CD4-positive, alpha-beta T cell treated with Interleukin-15 for 1 hour (primary cell): ENCODE results near the gene UBAP2.
"Not testable (repeated sequence)": the region's sequence is repeated elsewhere in the genome, so short reads cannot be mapped to it uniquely, and the experiment has no call there.

Source experiments
- DNase-seq: peaks from one replicate; pipeline ENCODE4 v3.0.0-alpha.2; 2020

Gene UBAP2

DNA sequence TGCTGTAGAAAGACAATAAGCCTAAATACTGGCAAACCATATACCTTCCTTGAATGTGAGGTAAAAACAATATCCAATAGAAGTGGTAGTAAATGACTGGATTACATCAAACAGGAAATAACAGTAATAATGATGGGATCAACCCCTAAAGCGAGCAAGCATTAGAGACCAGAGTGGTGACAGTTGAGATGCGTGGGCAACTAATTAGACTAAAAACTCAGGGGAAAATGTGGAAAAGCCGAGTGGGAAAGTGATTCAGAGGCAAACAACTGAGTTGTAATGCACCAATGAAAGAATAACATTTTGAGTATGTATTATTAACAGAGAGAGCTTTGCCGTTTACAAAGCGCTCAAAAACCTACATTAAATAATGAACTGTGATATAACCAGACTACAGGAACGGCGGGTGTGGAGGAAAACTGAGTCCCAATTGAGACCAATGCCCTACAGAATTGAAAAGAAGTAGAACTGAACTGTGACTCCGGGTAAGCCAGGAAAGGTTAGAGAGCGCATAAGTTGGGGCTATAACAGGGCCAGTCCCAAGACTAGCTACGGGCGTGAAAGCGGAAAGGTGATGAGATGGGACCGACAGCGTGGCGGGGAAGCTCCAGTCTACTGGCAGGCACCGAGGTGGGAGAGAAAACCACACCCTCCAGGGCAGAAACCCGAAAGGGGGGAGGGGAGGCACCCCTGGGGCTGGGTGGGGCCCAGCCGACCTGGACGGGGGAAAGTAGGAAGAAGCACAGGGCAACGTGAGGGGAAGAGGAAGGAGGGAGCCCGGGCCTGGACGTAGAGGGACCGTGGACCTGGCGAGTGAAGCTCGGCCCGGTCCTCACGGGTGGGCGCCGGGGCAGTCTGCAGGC, 592 bp downstream of the UBAP2 start:
- DNase-seq: peak; percentile 37

DNA sequence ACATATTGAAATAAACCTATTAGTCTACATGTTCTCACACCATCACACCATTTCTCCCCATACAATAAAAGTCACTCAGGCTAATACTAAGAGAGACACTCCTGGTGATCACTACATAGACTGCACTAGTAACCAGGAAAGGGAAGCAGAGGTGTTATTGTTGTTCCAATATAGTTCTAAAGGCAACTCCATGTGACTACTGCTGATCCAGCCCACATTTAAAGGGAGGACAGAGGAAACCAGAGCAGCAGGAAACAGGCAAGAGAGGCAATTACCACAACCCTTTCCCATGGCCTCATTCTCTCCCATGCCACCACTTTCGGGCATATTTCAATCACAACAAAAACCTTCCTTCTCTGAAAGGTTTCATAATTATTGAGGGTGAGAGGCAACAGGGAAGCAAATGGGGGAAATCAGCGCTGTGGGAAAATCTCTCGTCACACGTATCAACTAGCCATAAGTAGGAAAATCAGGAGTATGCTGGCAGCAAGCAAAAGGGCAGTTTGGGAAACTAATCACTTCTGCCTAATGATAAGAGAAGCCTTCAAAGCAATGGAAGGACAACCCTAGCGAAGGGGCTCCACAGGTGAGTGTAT, 1.8 kb downstream of the UBAP2 start:
- DNase-seq: no peak

DNA sequence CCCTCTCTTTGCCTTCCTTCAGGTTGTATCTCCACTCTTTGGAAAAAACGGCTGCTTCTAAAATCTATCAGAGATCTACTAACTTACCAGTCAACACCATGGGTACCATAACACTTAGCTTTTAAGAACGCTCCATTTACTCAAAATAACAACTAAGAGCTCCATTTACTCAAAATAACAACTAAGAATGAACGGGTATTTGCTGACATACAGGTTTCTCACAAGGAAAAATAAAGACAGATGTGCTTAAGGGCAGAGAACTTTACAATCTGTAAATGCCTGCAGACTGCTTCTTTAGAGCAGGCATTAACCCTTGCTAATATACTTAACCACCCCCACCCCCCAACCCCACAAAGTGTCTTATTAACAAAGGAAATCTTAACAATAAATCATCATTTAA, 2.8 kb downstream of the UBAP2 start:
- no peak for DNase-seq

DNA sequence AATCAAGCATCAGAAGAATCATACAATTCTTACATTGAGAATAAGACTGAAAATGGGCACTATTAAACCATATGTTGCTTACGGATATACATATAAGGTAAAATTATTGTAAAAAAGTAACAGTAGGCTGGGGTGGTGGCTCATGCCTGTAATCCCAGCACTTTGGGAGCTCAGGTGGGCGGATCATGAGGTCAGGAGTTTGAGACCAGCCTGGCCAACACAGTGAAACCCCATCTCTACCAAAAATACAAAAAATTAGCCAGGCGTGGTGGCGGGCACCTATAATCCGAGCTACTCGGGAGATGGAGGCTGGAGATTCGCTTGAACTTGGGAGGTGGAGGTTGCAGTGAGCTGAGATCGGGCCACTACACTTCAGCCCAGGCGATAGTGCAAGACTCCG, 6.6 kb downstream of the UBAP2 start:
- DNase-seq: not testable (repeated sequence)

DNA sequence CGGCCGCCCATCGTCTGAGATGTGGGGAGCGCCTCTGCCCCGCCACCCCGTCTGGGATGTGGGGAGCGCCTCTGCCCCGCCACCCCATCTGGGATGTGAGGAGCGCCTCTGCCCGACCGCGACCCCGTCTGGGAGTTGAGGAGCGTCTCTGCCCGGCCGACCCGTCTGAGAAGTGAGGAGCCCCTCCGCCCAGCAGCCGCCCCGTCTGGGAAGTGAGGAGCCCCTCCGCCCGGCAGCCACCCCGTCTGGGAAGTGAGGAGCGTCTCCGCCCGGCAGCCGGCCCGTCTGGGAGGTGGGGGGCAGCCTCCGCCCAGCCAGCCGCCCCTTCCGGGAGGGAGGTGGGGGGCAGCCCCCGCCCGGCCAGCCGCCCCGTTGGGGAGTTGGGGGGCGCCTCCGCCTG, 9.8 kb downstream of the UBAP2 start:
- DNase-seq: not testable (repeated sequence)

DNA sequence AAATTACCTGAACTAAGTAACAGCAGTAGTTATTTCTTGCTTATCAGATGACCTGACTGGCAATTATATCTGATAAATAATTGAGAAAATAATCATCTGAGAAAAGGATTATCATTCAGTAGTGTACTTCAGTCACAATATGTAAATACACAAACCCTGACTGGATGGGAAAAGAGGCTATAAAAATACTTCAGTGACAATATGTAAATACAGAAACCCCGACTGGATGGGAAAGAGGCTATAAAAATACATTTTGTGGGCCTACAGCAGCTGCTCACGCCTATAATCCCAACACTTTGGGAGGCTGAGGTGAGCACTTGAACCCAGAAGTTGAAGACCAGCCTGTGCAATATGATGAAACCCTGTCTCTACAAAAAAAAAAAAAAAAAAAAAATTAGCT, 11.1 kb downstream of the UBAP2 start:
- no peak for DNase-seq

DNA sequence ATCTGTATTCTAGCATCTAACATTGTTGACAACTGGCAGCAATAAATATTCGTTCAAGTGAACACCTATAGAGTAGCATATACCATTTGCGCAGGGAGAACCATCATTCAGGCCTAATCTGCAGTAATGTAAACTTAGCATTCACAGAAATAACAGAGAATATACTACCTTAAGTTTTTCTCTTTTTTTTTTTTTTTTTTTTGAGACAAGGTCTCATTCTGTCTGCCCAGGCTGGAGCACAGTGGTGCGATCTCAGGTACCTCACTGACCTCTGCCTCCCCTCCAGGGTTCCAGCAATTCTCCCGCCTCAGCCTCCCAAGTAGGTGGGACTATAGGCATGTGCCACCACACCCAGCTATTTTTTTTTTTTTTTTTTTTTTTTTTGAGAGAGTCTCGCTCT, 12.1 kb downstream of the UBAP2 start:
- no peak for DNase-seq

DNA sequence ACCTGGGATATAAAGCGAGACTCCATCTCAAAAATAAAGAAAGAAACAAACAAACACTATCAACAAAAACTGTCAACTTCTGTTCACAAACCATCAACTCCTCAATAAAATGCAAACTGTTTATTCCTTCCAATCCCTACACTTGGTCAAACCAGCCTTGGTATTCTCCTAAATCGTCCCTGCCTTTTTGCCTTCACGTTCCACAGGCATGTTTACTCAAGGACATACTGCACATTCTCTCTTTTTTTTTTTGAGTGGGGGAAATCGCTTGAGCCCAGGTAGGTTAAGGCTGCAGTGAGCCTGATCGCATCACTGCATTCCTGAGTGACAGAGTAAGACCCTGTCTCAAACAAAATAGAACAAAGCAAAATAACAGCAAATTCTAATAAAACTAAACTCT, 13.0 kb downstream of the UBAP2 start:
- no peak for DNase-seq

DNA sequence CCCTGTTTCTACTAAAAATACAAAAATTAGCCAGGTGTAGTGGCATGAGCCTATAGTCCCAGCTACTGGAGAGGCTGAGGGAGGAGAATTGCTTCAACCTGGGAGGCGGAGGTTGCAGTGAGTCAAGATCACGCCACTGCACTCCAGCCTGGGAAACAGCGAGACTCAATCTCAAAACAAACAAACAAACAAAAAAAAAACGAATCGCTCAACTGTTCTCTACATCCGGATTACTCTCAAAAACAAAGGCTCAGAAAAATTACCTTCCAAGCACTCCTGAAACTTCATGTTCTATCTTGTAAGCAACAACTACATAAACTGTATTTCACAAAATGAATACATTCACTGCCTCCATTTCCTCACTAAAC, 14.0 kb downstream of the UBAP2 start:
- no peak for DNase-seq

DNA sequence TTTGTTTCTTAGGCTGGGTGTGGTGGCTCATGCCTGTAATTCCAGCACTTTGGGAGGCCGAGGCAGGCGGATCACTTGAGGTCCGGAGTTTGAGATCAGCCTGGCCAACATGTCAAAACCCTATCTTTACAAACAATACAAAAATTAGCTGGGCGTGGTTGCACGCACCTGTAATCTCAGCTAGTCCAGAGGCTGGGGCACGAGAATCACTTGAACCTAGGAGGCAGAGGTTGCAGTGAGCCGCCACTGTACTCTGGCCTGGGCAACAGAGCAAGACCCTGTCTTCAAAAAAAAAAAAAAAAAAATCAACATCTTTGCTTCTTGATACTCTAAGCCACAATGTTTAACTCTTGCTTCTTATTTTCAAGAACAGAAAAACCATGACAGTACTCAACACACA, 16.1 kb downstream of the UBAP2 start:
- no peak for DNase-seq

DNA sequence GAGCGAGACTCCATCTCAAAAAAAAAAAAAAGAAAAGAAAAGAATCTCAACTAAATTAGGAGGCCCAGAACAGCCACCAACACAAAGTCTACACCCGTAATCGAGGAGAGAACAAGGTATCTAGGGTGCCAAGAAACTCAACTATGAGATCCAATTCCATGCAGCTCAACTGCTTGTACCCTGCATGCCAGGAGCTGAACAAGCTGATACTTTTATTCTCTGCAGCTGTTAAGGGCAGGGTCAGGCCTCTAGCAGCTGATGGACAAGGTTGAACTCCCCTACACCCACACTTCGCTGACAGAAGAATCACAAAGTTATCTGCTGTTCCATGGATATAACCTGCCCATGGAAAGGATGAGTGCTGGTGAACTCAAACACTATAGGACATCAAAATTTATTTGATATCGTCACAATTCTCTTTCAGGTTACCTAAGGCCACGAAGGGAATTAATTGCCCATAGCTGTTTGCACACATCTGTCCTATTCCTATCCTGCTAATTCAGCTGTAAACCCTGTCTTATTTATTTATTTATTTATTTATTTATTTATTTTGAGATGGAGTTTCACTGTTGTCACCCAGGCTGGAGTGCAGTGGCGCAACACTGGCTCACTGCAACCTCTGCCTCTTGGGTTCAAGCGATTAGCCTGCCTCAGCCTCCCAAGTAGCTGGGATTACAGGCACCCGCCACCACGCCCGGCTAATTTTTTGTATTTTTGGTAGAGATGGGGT, 20.7 kb downstream of the UBAP2 start:
- DNase-seq: no peak

DNA sequence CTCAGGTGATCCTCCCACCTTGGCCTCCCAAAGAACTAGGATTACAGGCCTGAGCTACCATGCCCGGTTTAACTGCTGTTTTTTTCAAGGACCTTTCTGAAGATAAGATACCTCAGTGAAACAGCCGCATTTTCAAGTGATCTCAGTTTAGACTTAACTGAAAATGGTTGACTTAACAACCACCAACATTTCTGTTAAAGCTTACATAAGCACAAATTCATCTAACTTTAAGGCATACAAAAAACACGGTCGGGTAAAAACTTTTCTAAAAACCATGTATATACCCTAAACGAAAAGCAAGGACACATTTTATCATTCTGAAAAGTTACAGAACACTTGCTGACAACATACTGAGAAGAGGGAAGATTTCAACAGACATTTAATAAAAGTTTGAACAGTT, 22.9 kb downstream of the UBAP2 start:
- DNase-seq: no peak

DNA sequence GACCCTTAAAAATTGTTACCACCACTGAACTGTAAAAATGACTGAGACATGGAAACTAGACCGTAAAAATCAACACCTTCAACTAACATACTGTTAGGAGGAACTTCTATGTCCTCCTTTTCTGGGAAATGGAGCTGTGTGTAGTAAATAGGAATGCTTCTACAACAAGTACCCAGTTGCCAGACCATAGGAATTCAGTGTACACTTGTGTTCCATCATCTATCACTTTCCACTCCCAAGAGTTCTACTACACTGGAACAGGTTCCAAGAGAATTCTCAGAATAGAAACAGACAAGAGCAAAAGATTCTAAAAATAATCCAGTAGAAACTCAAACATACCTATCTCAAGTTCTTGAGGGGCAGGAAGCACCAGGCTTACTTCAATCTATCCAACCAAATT, 23.6 kb downstream of the UBAP2 start:
- no peak for DNase-seq

DNA sequence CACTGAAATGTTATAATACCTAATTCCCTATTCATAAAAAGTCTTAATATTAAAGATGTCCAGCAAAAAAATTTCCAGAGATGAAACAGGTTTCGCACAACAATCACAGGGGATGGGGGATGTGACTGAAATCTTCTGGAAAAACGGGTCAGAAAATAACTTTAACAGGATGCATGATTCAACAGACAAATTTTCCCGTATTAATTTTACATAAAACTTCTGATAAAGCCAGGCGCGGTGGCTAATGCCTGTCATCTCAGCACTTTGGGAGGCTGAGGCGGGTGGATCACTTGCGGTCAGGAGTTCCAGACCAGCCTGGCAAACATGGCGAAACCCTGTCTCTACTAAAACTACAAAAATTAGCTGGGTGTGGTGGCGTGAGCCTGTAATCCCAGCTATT, 24.2 kb downstream of the UBAP2 start:
- not testable (repeated sequence) for DNase-seq

DNA sequence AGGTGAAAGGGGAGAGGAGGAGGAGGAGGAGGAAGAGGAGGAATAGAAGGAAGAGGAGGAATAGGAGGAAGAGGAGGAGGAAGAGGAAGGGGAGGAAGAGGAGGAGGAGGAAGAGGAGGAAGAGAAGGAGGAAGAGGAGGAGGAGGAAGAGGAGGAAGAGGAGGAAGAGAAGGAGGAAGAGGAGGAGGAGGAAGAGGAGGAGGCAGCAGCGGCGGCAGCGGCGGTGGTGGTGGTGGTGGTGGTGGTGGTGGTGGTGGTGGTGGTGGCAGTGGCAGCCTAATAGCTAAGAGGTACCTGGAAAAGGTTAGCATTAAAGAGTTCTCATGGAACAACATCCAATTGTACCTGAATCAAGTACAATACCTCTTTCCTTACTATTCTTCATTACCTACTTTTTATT, 32.5 kb downstream of the UBAP2 start:
- DNase-seq: no peak

DNA sequence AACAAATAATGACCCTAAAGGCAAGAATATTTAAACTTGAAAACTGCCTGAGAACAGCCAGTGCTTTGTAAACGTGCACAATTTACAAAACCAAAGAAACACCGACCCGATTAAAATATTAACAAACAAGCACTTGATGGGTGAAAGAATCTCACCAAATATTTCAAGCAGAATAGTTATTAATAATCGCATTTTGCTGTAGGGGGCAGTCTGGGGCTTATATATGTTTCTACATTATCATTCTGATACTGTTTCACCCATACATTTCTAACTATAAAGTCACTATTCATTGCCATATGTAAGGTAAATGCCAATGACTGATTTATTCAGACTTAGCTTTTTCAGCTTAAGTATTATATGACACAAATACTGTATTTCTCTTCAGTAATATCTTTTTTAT, 37.7 kb downstream of the UBAP2 start:
- no peak for DNase-seq

DNA sequence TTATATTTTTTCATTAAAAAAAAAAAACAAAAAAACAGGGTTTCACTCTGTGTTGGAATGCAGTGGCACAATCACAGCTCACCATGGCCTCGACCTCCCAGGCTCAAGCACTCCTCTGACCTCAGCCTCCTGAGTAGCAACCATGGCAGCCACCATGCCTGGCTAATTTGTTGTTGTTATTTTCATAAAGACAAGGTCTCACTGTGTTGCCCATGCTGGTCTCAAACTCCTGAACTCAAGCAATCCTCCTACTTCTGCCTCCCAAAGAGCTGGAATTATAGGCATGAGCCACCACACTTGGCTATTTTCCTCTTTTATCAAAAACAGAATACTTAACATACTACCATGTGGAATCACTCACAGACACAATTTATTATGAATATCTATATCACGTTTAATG, 46.7 kb downstream of the UBAP2 start:
- DNase-seq: no peak

DNA sequence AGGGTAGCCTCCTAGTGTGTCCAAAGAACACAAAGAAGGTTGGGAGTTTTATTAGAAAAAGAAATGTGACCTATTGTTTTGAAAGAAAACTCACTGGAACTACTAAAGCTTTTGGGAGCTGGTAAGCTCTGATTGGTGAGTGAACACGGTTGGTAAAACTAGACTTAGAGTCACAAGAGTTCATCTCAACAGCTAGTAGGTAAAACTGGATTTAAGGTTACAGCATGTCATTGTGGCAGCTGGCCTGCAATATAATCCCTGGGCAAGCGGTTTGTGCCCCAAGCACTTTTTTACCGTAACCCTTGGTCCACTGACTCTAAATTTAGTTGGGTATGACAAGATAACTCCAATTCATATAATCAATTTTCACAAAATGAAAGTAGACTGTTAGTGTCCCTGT, 47.4 kb downstream of the UBAP2 start:
- no peak for DNase-seq

DNA sequence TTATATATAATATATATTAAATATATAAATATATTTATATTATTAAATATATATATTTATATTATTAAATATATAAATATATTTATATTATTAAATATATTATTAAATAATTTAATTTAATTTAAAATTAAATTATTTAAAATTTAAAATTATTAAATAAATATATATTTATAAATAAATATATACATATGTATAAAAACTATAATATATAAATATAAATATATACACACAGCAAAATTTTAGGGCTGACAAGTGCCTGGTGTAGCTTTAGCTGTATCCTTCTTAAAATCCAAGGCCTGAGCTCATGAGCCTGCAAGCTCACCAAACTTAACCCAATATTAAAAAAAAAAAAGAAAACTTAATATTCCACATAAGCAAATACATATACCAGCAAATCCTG, 53.2 kb downstream of the UBAP2 start:
- DNase-seq: no peak

DNA sequence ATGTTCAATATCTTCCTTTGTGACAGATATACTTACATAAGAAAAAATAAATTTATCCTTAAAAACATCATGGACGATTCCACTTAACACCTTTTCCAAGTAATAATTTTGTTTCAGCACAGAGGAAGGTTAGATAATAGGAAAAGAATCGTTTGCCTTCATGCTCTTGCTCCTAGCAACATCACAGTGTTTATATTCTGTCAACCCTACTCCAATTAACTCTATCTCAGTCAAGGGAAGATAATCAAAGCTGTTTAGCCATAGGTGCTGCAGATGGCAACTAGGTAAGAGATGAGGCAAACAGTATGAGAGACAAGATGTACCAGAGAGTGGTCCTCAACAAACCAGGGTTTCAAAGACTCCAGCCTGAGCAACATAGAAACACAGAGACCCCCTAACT, 55.6 kb downstream of the UBAP2 start:
- no peak for DNase-seq

DNA sequence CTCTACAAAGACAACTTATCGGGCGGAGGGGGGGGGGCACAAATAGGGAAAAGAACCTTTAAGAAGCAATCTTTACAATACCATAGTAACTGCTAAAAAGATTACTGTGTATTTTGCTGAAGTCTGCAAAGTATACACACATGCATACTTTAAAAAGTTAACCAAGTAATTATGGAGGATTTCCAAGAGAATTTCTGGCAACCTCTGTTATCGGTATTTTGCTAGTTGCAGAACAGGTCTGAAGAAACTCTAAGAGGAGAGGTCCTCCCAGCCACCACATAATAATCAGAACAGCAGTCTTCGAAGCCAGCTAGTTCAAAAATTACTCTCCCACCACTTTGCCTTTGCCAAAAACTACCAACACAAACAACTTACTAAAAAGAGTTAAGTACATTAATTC, 56.1 kb downstream of the UBAP2 start:
- DNase-seq: no peak

DNA sequence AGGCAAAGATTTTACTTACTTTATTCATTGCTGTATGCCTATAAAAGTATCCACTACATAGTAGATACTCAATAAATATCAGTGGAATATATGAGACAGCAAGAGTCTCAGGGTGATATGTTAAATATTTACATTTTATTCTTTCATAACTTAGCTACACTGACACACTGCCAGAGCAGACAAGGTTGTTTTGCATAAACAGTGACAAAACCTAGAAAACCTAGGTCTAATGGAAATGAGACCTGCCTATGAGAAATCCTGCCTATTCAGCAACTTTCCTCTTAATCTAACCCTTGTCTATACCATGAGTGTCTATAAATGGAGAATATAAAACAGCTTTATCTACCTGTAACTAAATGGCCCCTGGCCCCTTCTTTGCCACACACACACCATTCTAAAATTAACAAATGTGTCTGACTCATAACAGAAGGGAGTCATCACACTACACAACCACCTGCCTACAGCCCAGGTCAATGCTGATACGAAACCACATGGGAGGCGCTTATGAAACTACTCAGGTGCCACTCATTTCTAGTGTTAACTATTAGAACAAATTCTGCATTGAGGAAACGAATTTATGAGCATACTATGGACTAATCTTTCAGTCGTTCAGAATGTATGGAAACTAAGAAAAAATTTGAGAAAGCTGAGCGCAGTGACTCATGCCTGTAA, 60.3 kb downstream of the UBAP2 start:
- DNase-seq: no peak

DNA sequence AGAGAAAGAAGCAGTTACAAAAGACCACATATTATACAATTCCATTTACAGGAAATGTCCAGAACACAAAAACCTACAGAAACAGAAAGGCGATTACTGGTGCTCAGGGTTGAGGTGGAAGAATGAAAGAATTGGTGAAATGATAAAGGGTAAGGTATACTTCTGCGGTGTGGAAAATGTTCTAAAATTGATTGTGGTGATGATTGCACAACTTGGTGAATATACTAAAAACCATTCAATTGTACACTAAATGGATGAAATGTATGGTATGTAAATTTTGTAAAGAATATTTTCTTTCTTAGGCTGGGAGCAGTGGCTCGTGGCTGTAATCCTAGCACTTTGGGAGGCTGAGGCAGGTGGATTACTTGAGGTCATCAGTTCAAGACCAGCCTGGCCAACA, 72.3 kb downstream of the UBAP2 start:
- no peak for DNase-seq

DNA sequence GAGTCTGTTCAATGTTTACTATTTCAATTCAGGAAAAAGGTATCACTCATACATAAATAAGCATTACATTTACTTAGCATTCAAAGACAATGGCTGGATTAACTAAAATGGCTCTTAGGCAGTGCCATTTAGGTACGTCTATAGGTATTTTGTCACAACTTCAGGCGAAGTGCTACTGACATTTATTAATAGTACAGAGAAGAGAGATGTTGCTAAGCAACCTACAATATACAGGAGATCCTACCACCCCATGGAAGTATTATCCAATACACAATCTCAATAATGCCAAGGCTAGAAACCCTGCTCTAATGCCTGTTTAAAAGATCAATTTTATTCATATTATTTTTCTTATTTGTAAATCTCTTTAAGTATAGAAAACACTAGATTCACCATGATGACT, 76.0 kb downstream of the UBAP2 start:
- no peak for DNase-seq
